ENCODE measurements around the gene RPL37.
"Not testable (repeated sequence)": the region's sequence is repeated elsewhere in the genome, so short reads cannot be mapped to it uniquely, and the experiment has no call there.

Gene RPL37

GRCh38 chr5:40799258-40799657, 35.8 kb downstream of the RPL37 start:
- in situ Hi-C loops (cut with HindIII; ENCODE audit: low pct_unique_long_range_greater_than_20kb, low sequenced_read_pairs), result no loop called here
- no peak for DNase-seq (ENCODE audit: low read depth in 1 of 2, low spot score in 1 of 2)
- TF ChIP-seq JUND (IDR thresholded peaks at IDR 0.05; ENCODE audit: low read depth), result no peak

- DNase-seq (ENCODE audit: low read depth in 1 of 2, low spot score in 1 of 2), result peak in 1 of 2 experiments; percentile 38
- no peak for TF ChIP-seq JUND (IDR thresholded peaks at IDR 0.05; ENCODE audit: low read depth)
- in situ Hi-C loops (cut with HindIII; ENCODE audit: low pct_unique_long_range_greater_than_20kb, low sequenced_read_pairs), result no loop called here
Observed at GRCh38 chr5:40798801-40799210, 36.2 kb downstream of the RPL37 start.

GRCh38 chr5:40798012-40798800, 36.8 kb downstream of the RPL37 start, which contains the start of gene PRKAA1:
PRKAA1 (minus strand) TSS chr5:40798374; CDS start chr5:40798189, 185 bp downstream.
- TF ChIP-seq JUND (IDR thresholded peaks at IDR 0.05; ENCODE audit: low read depth), result no peak
- in situ Hi-C loops (cut with HindIII; ENCODE audit: low pct_unique_long_range_greater_than_20kb, low sequenced_read_pairs), result no loop called here
- peak; percentile 80 to 90 for DNase-seq (ENCODE audit: low read depth in 1 of 2, low spot score in 1 of 2)

GRCh38 chr5:40797273-40798011, 37.6 kb downstream of the RPL37 start:
- DNase-seq (ENCODE audit: low read depth in 1 of 2, low spot score in 1 of 2), result peak; percentile 44 to 70
- in situ Hi-C loops (cut with HindIII; ENCODE audit: low pct_unique_long_range_greater_than_20kb, low sequenced_read_pairs), result no loop called here
- TF ChIP-seq JUND (IDR thresholded peaks at IDR 0.05; ENCODE audit: low read depth), result no peak

GRCh38 chr5:40796487-40796889, 38.5 kb downstream of the RPL37 start:
- peak in 1 of 2 experiments; percentile 9 for DNase-seq (ENCODE audit: low read depth in 1 of 2, low spot score in 1 of 2)
- in situ Hi-C loops (cut with HindIII; ENCODE audit: low pct_unique_long_range_greater_than_20kb, low sequenced_read_pairs), result no loop called here
- no peak for TF ChIP-seq JUND (IDR thresholded peaks at IDR 0.05; ENCODE audit: low read depth)

- in situ Hi-C loops (cut with HindIII; ENCODE audit: low pct_unique_long_range_greater_than_20kb, low sequenced_read_pairs); DNase-seq (ENCODE audit: low read depth in 1 of 2, low spot score in 1 of 2): not testable (repeated sequence)
Observed at GRCh38 chr5:40794877-40795276, 40.1 kb downstream of the RPL37 start.

- in situ Hi-C loops (cut with HindIII; ENCODE audit: low pct_unique_long_range_greater_than_20kb, low sequenced_read_pairs); DNase-seq (ENCODE audit: low read depth in 1 of 2, low spot score in 1 of 2): not testable (repeated sequence)
Observed at GRCh38 chr5:40794340-40794739, 40.7 kb downstream of the RPL37 start.

- in situ Hi-C loops (cut with HindIII; ENCODE audit: low pct_unique_long_range_greater_than_20kb, low sequenced_read_pairs); DNase-seq (ENCODE audit: low read depth in 1 of 2, low spot score in 1 of 2): not testable (repeated sequence)
Observed at GRCh38 chr5:40792691-40793090, 42.3 kb downstream of the RPL37 start.

- TF ChIP-seq JUND (IDR thresholded peaks at IDR 0.05; ENCODE audit: low read depth), result no peak
- in situ Hi-C loops (cut with HindIII; ENCODE audit: low pct_unique_long_range_greater_than_20kb, low sequenced_read_pairs), result no loop called here
- peak in 1 of 2 experiments; percentile 51 for DNase-seq (ENCODE audit: low read depth in 1 of 2, low spot score in 1 of 2)
Observed at GRCh38 chr5:40791715-40792139, 43.3 kb downstream of the RPL37 start.

- in situ Hi-C loops (cut with HindIII; ENCODE audit: low pct_unique_long_range_greater_than_20kb, low sequenced_read_pairs), result no loop called here
- DNase-seq (ENCODE audit: low read depth in 1 of 2, low spot score in 1 of 2), result no peak
- no peak for TF ChIP-seq JUND (IDR thresholded peaks at IDR 0.05; ENCODE audit: low read depth)
Observed at GRCh38 chr5:40790947-40791593, 44.0 kb downstream of the RPL37 start.

- in situ Hi-C loops (cut with HindIII; ENCODE audit: low pct_unique_long_range_greater_than_20kb, low sequenced_read_pairs); DNase-seq (ENCODE audit: low read depth in 1 of 2, low spot score in 1 of 2): not testable (repeated sequence)
Observed at GRCh38 chr5:40788941-40789340, 46.1 kb downstream of the RPL37 start.

- no peak for TF ChIP-seq JUND (IDR thresholded peaks at IDR 0.05; ENCODE audit: low read depth)
- DNase-seq (ENCODE audit: low read depth in 1 of 2, low spot score in 1 of 2), result no peak
- in situ Hi-C loops (cut with HindIII; ENCODE audit: low pct_unique_long_range_greater_than_20kb, low sequenced_read_pairs), result no loop called here
Observed at GRCh38 chr5:40787986-40788385, 47.0 kb downstream of the RPL37 start.

GRCh38 chr5:40786664-40787063, 48.4 kb downstream of the RPL37 start:
- in situ Hi-C loops (cut with HindIII; ENCODE audit: low pct_unique_long_range_greater_than_20kb, low sequenced_read_pairs), result not testable (repeated sequence)

More at GRCh38 chr5:40786664-40787063, 48.4 kb downstream of the RPL37 start:
- DNase-seq (ENCODE audit: low read depth in 1 of 2, low spot score in 1 of 2), result not testable (repeated sequence)

Data from T47D (cell line).